Peyer's patch (tissue), 4 donors: ENCODE measurements around the gene PLB1.

Experiments used
- CTCF ChIP-seq, 6 experiments: fragments of 450-650 bp in 4 of 6; fragments of 200-600 bp in 2 of 6; sonication (generic) in 1 of 6; IDR thresholded peaks; one replicate each; pipeline ENCODE4 v1.5.1; 2017 to 2019; ENCODE audit warnings: antibody characterized with exemption in 6 of 6, mild to moderate bottlenecking in 3 of 6, moderate library complexity in 1 of 6
- POLR2A ChIP-seq, 2 donors: fragments of 450-650 bp; IDR thresholded peaks; one replicate each; pipeline ENCODE4 v1.5.1; 2017; ENCODE audit warnings: antibody characterized with exemption in 2 of 2, mild to moderate bottlenecking in 2 of 2, moderate library complexity in 2 of 2

GRCh38 chr2:28640260-28640907, 144.5 kb downstream of the PLB1 start:
- TF ChIP-seq CTCF (IDR thresholded peaks at IDR 0.05) (no peak), POLR2A (IDR thresholded peaks at IDR 0.05) (no peak)
